OCI-LY7 (cell line): ENCODE measurements around the gene PHF14. TPM values are rescaled to one million over a fixed set of nuclear protein-coding genes. Genes with fewer than 3 reads are reported as not detected.
"Not testable (repeated sequence)": the region's sequence is repeated elsewhere in the genome, so short reads cannot be mapped to it uniquely, and the experiment has no call there.

Source experiments
- BruUV-seq: library from RNA; stranded (reverse); fragments of 400-500 nt; replicated peaks from 2 replicates; lab custom pipeline; 2021; lab: Mats Ljungman, UMichigan
- CTCF ChIA-PET: fragments of 300-600 bp; sonication (Branson Sonifier 250); formaldehyde crosslinking; loops from one replicate; lab custom pipeline; 2022; ENCODE audit warnings: antibody characterized with exemption; ENCODE audit not compliant: unreplicated experiment; lab: Charles Lee
- POLR2A ChIA-PET: fragments of 300-600 bp; sonication (Branson Sonifier 250); formaldehyde crosslinking; loops from one replicate; lab custom pipeline; 2022; ENCODE audit warnings: antibody characterized with exemption; lab: Charles Lee
- DNase-seq: peaks from one replicate; pipeline ENCODE4 v3.0.0-alpha.2; 2015; ENCODE audit warnings: low spot score
- H2AFZ ChIP-seq: fragments of 200-600 bp; sonication (generic), shearing (Covaris generic); 2 replicates; pipeline ENCODE4 v1.6.1; 2014; ENCODE audit warnings: mild to moderate bottlenecking, antibody characterized with exemption, low read length, moderate library complexity
- H3K27ac ChIP-seq: fragments of 200-600 bp; sonication (generic); 2 replicates; pipeline ENCODE4 v1.5.1; 2014; ENCODE audit warnings: mixed run types, low read depth, mild to moderate bottlenecking, moderate library complexity, low read length, inconsistent platforms; ENCODE audit not compliant: poor library complexity, severe bottlenecking
- H3K36me3 ChIP-seq: fragments of 200-600 bp; sonication (generic); 2 replicates; pipeline ENCODE4 v1.6.1; 2014; ENCODE audit warnings: mild to moderate bottlenecking, antibody characterized with exemption, low read length, moderate library complexity, mixed read lengths; ENCODE audit not compliant: insufficient read depth
- H3K4me1 ChIP-seq: fragments of 200-600 bp; sonication (generic); 2 replicates; pipeline ENCODE4 v1.5.1; 2014; ENCODE audit warnings: mild to moderate bottlenecking, low read length; ENCODE audit not compliant: insufficient read depth, poor library complexity, severe bottlenecking
- H3K4me2 ChIP-seq: fragments of 200-600 bp; sonication (generic); 2 replicates; pipeline ENCODE4 v1.6.1; 2014; ENCODE audit warnings: mild to moderate bottlenecking, low read length
- H3K4me3 ChIP-seq: fragments of 200-600 bp; sonication (generic); 2 replicates; pipeline ENCODE4 v1.5.1; 2014; ENCODE audit warnings: mild to moderate bottlenecking, low read depth, low read length; ENCODE audit not compliant: poor library complexity, severe bottlenecking
- H3K79me2 ChIP-seq: fragments of 200-600 bp; sonication (generic); 2 replicates; pipeline ENCODE4 v1.6.1; 2016; ENCODE audit warnings: low read depth, mild to moderate bottlenecking, low read length, moderate library complexity, mixed read lengths; ENCODE audit not compliant: insufficient read depth
- H3K9me2 ChIP-seq: fragments of 200-600 bp; sonication (generic); 2 replicates; pipeline ENCODE4 v1.6.1; 2016; ENCODE audit warnings: mild to moderate bottlenecking, low read length, mixed read lengths; ENCODE audit not compliant: insufficient read depth
- H3K9me3 ChIP-seq: fragments of 200-600 bp; sonication (generic); 2 replicates; pipeline ENCODE4 v1.6.1; 2014; ENCODE audit warnings: mild to moderate bottlenecking, mixed run types, low read length, mixed read lengths
- H4K20me1 ChIP-seq: fragments of 200-600 bp; sonication (generic); 2 replicates; pipeline ENCODE4 v1.6.1; 2014; ENCODE audit warnings: mild to moderate bottlenecking, antibody characterized with exemption, low read length, moderate library complexity, mixed read lengths; ENCODE audit not compliant: insufficient read depth
- CTCF ChIP-seq: fragments of 200-600 bp; sonication (generic); conservative IDR thresholded peaks from 2 replicates; pipeline ENCODE4 v1.5.1; 2014; ENCODE audit warnings: mild to moderate bottlenecking, antibody characterized with exemption, low read length, moderate library complexity, mixed read lengths
- EZH2phosphoT487 ChIP-seq: fragments of 200-600 bp; sonication (generic); IDR thresholded peaks from 2 replicates; pipeline ENCODE4 v1.6.1; 2018; ENCODE audit warnings: low read depth, borderline replicate concordance, mild to moderate bottlenecking, mixed run types, antibody characterized with exemption, low read length, moderate library complexity, mixed read lengths
- intact Hi-C: fragments of 100-400 bp; cut with micrococcal nuclease; formaldehyde crosslinking; loops from one replicate; pipeline ENCODE4 v1.10.0; 2022; ENCODE audit not compliant: unreplicated experiment
- total RNA-seq, 2 experiments: library from RNA; depleted of rRNA in 1 of 2; stranded (reverse); fragments of >200 nt in 1 of 2; shearing (Covaris generic) in 1 of 2; gene quantifications; 2 replicates each; pipeline ENCODE4 v1.2.3, GENCODE V29; 2014 to 2022

PHF14 gene
- total RNA-seq, 2 experiments from 2014 or later: 39.9 to 55.5 TPM

- peak overlapping the region; percentile 79 for H3K27ac ChIP-seq
- peak; percentile 58 for DNase-seq
- H2AFZ ChIP-seq: peak overlapping the region; percentile 99
- H3K4me1 ChIP-seq: peaks cover 29% of the 10 kb centered on the region
- no peaks in the 10 kb centered on the region for H3K9me2 ChIP-seq
- TF ChIP-seq CTCF: no peak
- no peak for TF ChIP-seq EZH2phosphoT487
- H3K9me3 ChIP-seq: no peaks in the 10 kb centered on the region
- BruUV-seq: TSS peak; percentile 75
- intact Hi-C loops: loop anchor here (1.0 to 5.0 kb wide), 2 partner anchors 32 to 271 kb away; partner anchors contain the start of gene PHF14
- H3K4me3 ChIP-seq: peak overlapping the region; percentile 96
- H3K79me2 ChIP-seq: peaks cover 41% of the 10 kb centered on the region
- H4K20me1 ChIP-seq: peaks cover 6% of the 10 kb centered on the region; the same call in 1 of the 2 replicates
- peak overlapping the region; percentile 94 for H3K4me2 ChIP-seq
- ChIA-PET CTCF (interaction anchor here (1.3 kb wide), 1 partner anchor 34 kb away, joined by 3 read pairs; no protein-coding TSS in a partner anchor), POLR2A (interaction anchor here (0.7 to 2.7 kb wide), 11 partner anchors 10 to 93 kb away, joined by 3 to 29 read pairs (median 3); partner anchors contain the start of gene PHF14)
- H3K36me3 ChIP-seq: peaks cover 25% of the 10 kb centered on the region
Observed at GRCh38 chr7:10940704-10941355, 32.8 kb upstream of the PHF14 start.

- intact Hi-C loops: no loop called here
- Histone ChIP-seq H3K79me2 (no peaks in the 10 kb centered on the region), H3K4me1 (peaks cover 3% of the 10 kb centered on the region), H3K4me2 (no peak overlapping the region), H3K27ac (no peak overlapping the region), H3K36me3 (no peaks in the 10 kb centered on the region), H3K4me3 (no peak overlapping the region), H4K20me1 (no peaks in the 10 kb centered on the region), H2AFZ (no peak overlapping the region), H3K9me3 (no peaks in the 10 kb centered on the region), H3K9me2 (no peaks in the 10 kb centered on the region)
- DNase-seq: no peak
- ChIA-PET CTCF (no interaction called here), POLR2A (no interaction called here)
- BruUV-seq: no TSS peak
- TF ChIP-seq CTCF: no peak
Observed at GRCh38 chr7:10950494-10950893, 23.2 kb upstream of the PHF14 start.

- POLR2A ChIA-PET: interaction anchor here (0.8 kb wide), 1 partner anchor 10 kb away, joined by 3 read pairs; no protein-coding TSS in a partner anchor
- intact Hi-C loops, H3K4me3 ChIP-seq: not testable (repeated sequence)
Observed at GRCh38 chr7:10950974-10951578, 22.6 kb upstream of the PHF14 start.

More at GRCh38 chr7:10950974-10951578, 22.6 kb upstream of the PHF14 start:
- CTCF ChIA-PET, H3K27ac ChIP-seq, H3K4me1 ChIP-seq, H3K36me3 ChIP-seq, BruUV-seq, H3K9me3 ChIP-seq, DNase-seq, H4K20me1 ChIP-seq, H3K79me2 ChIP-seq, H3K4me2 ChIP-seq, H2AFZ ChIP-seq, H3K9me2 ChIP-seq: not testable (repeated sequence)
